ENCODE measurements around the gene VAPA.

The VAPA gene

DNA sequence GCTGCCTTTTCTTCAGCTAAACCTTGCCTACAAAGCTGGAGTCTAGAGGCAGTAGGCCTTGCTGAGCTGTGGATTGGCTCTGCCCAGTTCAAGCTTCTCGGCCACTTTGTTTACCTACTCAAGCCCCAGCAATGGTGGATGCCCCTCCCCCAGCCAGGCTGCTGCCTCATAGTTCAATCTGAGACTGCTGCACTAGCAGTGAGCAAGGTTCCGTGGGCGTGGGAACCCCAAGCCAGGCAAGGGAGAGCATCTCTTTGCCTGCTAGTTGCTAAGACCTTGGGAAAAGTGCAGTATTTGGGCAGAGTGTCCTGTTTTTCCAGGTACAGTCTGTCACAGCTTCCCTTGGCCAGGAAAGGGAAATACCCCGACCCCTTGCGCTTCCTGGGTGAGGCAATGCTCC lies 68.9 kb downstream of the VAPA start:
- DNase-seq (ENCODE audit: low read depth): no peak
- no peak overlapping the region for H3K4me3 ChIP-seq (ENCODE audit: low read depth, low read length)
- TF ChIP-seq, protein P1, sequence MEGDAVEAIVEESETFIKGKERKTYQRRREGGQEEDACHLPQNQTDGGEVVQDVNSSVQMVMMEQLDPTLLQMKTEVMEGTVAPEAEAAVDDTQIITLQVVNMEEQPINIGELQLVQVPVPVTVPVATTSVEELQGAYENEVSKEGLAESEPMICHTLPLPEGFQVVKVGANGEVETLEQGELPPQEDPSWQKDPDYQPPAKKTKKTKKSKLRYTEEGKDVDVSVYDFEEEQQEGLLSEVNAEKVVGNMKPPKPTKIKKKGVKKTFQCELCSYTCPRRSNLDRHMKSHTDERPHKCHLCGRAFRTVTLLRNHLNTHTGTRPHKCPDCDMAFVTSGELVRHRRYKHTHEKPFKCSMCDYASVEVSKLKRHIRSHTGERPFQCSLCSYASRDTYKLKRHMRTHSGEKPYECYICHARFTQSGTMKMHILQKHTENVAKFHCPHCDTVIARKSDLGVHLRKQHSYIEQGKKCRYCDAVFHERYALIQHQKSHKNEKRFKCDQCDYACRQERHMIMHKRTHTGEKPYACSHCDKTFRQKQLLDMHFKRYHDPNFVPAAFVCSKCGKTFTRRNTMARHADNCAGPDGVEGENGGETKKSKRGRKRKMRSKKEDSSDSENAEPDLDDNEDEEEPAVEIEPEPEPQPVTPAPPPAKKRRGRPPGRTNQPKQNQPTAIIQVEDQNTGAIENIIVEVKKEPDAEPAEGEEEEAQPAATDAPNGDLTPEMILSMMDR (IDR thresholded peaks at IDR 0.05; ENCODE audit: low read depth, low read length, missing control alignments): no peak

DNA sequence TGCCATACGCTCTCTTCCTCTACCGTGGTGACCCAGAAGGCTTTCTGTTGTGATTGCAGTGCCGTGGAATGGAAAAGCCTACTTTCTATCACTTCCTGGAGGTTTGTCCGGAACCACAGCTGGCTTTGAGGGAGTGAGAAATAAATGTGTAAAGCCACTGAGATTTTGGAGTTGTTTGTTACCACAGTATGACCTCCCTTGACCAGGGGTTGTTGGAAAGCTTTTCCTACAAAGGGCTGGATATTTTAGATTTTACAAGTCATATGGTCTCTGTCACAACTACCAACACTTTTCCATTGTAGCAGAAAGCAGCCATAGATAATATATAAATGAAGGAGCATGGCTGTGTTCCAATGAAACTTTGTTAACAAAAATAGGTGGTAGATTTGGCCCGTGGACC lies 70.3 kb downstream of the VAPA start:
- H3K4me3 ChIP-seq (ENCODE audit: low read depth, low read length): no peak overlapping the region
- no peak for DNase-seq (ENCODE audit: low read depth)
- TF ChIP-seq, protein P1 (IDR thresholded peaks at IDR 0.05; ENCODE audit: low read depth, low read length, missing control alignments): no peak

DNA sequence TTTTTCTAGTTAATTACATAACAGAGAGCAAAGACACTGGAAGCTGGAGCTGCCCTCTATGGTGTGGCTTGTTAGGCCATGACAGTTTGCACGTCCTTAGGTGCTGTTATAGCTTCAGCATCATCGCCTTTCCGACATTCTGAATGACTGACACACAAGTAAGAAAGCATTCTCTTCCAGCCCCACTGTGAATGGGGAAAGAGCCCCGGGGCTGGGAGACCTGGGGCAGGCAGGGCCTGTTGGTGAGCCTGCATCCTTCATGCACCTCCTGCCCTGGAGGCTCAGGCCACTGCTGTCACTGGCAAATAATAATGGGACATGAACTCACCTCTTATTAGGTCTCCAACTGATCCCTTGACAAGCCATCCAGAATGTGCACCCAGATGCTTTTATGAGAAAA lies 71.8 kb downstream of the VAPA start:
- DNase-seq (ENCODE audit: low read depth): no peak
- TF ChIP-seq, protein P1 (IDR thresholded peaks at IDR 0.05; ENCODE audit: low read depth, low read length, missing control alignments): no peak
- no peak overlapping the region for H3K4me3 ChIP-seq (ENCODE audit: low read depth, low read length)

DNA sequence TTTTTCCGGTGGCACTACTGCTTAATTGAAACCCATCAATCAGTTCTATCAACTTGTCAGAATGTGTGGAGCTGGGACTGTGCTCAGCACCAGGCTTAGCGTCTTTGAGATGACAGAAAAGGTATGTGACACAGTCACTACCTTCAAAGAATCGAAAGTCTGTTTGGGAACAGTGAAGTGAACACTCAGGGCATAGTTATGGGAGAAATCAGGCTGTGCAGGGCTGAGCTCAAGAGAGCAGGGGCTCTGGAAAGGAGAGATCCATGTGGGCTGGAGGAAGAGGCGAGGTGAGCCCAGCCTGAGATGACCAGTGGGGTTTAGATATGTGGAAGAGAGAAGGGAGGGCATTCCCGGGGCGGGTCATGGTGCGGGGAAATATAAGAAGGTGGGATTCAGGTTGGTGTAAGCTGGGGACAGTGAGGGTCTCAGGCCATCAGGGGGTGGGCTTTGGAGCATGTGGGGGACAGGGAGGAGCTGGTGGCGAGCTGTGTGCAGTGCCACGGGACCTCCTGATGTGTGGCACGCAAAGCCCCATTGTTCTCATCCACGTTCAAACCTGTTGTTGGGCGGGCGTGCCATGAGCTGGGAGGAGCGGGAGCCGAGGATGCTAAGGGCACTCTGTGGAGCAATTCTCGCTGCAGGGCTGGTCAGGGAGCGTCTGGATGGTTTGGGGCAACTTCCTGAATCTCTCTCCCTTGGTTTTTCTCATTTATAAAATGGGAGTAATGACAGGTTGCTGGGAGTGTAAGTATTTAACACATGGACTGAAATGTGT lies 72.5 kb downstream of the VAPA start:
- DNase-seq (ENCODE audit: low read depth): no peak
- TF ChIP-seq, protein P1 (IDR thresholded peaks at IDR 0.05; ENCODE audit: low read depth, low read length, missing control alignments): no peak
- H3K4me3 ChIP-seq (ENCODE audit: low read depth, low read length): no peak overlapping the region

DNA sequence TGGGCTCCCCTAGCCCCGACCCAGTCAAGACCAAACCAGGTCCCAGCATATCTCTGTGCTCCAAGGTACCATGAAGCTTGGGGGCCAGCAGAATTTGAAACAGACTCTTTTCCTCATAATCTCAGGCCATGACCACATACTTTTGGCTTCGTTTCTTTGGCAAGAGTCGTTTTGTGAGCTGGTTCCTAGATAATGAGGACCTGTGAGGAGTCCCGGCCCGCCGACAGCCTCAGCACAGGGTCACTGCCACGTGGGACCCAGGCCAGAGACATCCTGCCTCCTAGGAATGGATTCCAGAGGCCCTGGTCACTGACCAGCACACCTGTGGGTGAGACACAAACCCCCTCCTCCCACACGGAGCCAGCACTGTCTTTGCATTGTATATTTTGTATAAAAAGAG lies 73.5 kb downstream of the VAPA start:
- DNase-seq (ENCODE audit: low read depth): no peak
- no peak overlapping the region for H3K4me3 ChIP-seq (ENCODE audit: low read depth, low read length)

DNA sequence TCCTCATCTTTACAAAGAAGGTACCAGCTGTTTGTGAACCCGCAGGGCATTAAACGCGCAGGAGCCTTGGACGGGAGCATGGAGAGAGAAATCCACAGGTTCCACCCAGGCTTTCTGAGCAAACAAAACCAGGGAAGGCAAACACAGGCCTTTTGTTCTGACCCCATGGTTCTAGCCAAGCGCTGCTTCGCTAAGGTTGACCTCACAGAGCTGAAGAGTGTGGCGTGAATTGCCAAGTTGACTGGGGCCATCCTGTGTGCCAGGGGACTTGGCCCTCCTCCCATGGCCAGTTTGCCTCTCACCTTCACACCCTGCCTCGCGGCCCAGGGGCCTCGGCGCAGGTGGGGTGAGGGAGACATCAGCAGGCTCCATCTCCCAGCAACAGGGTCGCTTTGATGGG lies 74.1 kb downstream of the VAPA start:
- TF ChIP-seq, protein P1 (IDR thresholded peaks at IDR 0.05; ENCODE audit: low read depth, low read length, missing control alignments): no peak
- no peak for DNase-seq (ENCODE audit: low read depth)
- no peak overlapping the region for H3K4me3 ChIP-seq (ENCODE audit: low read depth, low read length)

More for the DNA sequence above, 73.5 kb downstream of the VAPA start:
- TF ChIP-seq, protein P1 (IDR thresholded peaks at IDR 0.05; ENCODE audit: low read depth, low read length, missing control alignments): no peak

DNA sequence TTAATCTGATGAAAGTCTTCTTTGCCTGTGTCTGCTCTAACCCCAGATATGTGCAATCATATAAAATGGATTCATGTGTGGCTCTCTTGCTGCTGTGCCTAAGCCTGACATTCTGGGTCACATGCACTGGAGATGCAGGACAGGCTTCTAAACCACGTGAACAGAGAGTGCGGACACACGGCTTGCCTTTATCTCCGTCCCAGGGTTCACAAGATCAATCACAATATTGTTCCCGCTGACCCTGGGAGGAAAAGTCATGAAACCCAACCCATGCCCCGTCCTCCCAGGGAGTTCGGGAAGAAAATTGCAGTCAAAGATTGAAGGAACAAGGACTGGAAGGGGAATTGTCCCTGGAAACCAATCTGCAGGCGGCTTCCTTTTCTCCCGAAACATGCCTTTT lies 74.8 kb downstream of the VAPA start:
- TF ChIP-seq, protein P1 (IDR thresholded peaks at IDR 0.05; ENCODE audit: low read depth, low read length, missing control alignments): no peak
- no peak overlapping the region for H3K4me3 ChIP-seq (ENCODE audit: low read depth, low read length)
- DNase-seq (ENCODE audit: low read depth): no peak

Measured in GM12864 (cell line).